HepG2 (cell line): Measurements from ENCODE around the gene RMI2. TPM values are rescaled to one million over a fixed set of nuclear protein-coding genes. Genes with fewer than 3 reads are reported as not detected.

ENCODE experiments used
- ASH2L ChIP-seq: fragments of 300-600, 200-600 bp; sonication (generic); IDR thresholded peaks from 2 replicates; pipeline ENCODE4 v1.7.0; 2017; ENCODE audit warnings: low read depth, mild to moderate bottlenecking, moderate library complexity, mixed read lengths, low read length; ENCODE audit not compliant: insufficient read length
- BRD4 ChIP-seq: sonication (generic); formaldehyde crosslinking; IDR thresholded peaks from 2 replicates; pipeline ENCODE4 v1.4.0; 2020; ENCODE audit warnings: missing genetic modification reagents
- CBX1 ChIP-seq: IDR thresholded peaks from one replicate; pipeline ENCODE4 v1.6.1; 2016; ENCODE audit warnings: antibody characterized with exemption, low read depth
- CCAR2 ChIP-seq: fragments of 200-400 bp; formaldehyde crosslinking; optimal IDR thresholded peaks from 2 replicates; pipeline ENCODE3; 2018; ENCODE audit warnings: low read depth, mild to moderate bottlenecking, low read length, moderate library complexity
- FOXA1 ChIP-seq, 2 experiments: fragments of 450-650 bp in 1 of 2; sonication (generic) in 1 of 2; formaldehyde crosslinking in 1 of 2; IDR thresholded peaks; 2 replicates each; pipeline versions ENCODE4 v1.4.0 to v1.6.1; 2016 to 2020; ENCODE audit warnings: missing genetic modification reagents in 1 of 2
- GABPB1 ChIP-seq: IDR thresholded peaks from 2 replicates; pipeline ENCODE4 v1.6.1; 2016; ENCODE audit warnings: mild to moderate bottlenecking, missing genetic modification reagents, moderate library complexity, missing compliant biosample characterization
- GATAD2A ChIP-seq: IDR thresholded peaks from 2 replicates; pipeline ENCODE4 v1.6.1; 2016
- GRHL1 ChIP-seq: sonication (generic); formaldehyde crosslinking; conservative IDR thresholded peaks from 2 replicates; pipeline ENCODE4 v1.8.0; 2022; ENCODE audit warnings: missing genetic modification reagents
- HNF4G ChIP-seq, 2 experiments: sonication (generic) in 1 of 2; formaldehyde crosslinking in 1 of 2; IDR thresholded peaks; 2 replicates each; pipeline versions ENCODE4 v1.4.0 to v1.6.1; 2011 to 2020; ENCODE audit warnings: borderline replicate concordance in 2 of 2, low read depth in 2 of 2, mild to moderate bottlenecking in 2 of 2, low read length in 1 of 2, missing genetic modification reagents in 1 of 2, moderate library complexity in 1 of 2
- HOXA3 ChIP-seq: sonication (generic); formaldehyde crosslinking; IDR thresholded peaks from 2 replicates; pipeline ENCODE4 v1.5.0; 2020; ENCODE audit warnings: missing genetic modification reagents
- MTF1 ChIP-seq: sonication (generic); formaldehyde crosslinking; IDR thresholded peaks from 2 replicates; pipeline ENCODE4 v1.5.0; 2020; ENCODE audit warnings: missing genetic modification reagents
- NFKB2 ChIP-seq: sonication (generic); formaldehyde crosslinking; IDR thresholded peaks from 2 replicates; pipeline ENCODE4 v1.4.0; 2020; ENCODE audit warnings: missing genetic modification reagents, borderline replicate concordance
- POLR2A ChIP-seq, 2 experiments: IDR thresholded peaks; 2 replicates each; pipeline ENCODE4 v1.6.1; 2011; ENCODE audit warnings: low read depth in 2 of 2, low read length in 2 of 2, mild to moderate bottlenecking in 1 of 2, moderate library complexity in 1 of 2; ENCODE audit not compliant: insufficient read depth in 1 of 2
- RXRB ChIP-seq: IDR thresholded peaks from 2 replicates; pipeline ENCODE4 v1.6.1; 2016; ENCODE audit warnings: borderline replicate concordance, missing genetic modification reagents, missing compliant biosample characterization
- TSC22D2 ChIP-seq: sonication (generic); formaldehyde crosslinking; IDR thresholded peaks from 2 replicates; pipeline ENCODE4 v1.5.1; 2020; ENCODE audit warnings: missing genetic modification reagents, mild to moderate bottlenecking, borderline replicate concordance
- ZFP91 ChIP-seq: sonication (generic); formaldehyde crosslinking; IDR thresholded peaks from 2 replicates; pipeline ENCODE4 v1.9.0; 2022; ENCODE audit warnings: missing genetic modification reagents, mild to moderate bottlenecking, borderline replicate concordance
- ZNF317 ChIP-seq: sonication (generic); formaldehyde crosslinking; IDR thresholded peaks from 2 replicates; pipeline ENCODE4 v1.5.0; 2020; ENCODE audit warnings: mild to moderate bottlenecking, missing genetic modification reagents
- ZNF343 ChIP-seq: sonication (generic); formaldehyde crosslinking; IDR thresholded peaks from 2 replicates; pipeline ENCODE4 v1.4.0; 2020; ENCODE audit warnings: mild to moderate bottlenecking, missing genetic modification reagents
- ZNF563 ChIP-seq: sonication (generic); formaldehyde crosslinking; IDR thresholded peaks from 2 replicates; pipeline ENCODE4 v1.8.0; 2022; ENCODE audit warnings: mild to moderate bottlenecking, moderate library complexity, missing genetic modification reagents
- ZNF619 ChIP-seq: sonication (generic); formaldehyde crosslinking; IDR thresholded peaks from 2 replicates; pipeline ENCODE4 v1.4.0; 2020; ENCODE audit warnings: mild to moderate bottlenecking, missing genetic modification reagents
- polyA plus RNA-seq, 8 experiments: library from polyadenylated mRNA; depleted of rRNA in 3 of 8; stranded (reverse) in 7 of 8; unstranded in 1 of 8; fragments of >200 nt; fragmentation: Illumina TruSeq in 4 of 8; extraction: Trizol in 4 of 8; gene quantifications; 2 replicates each; pipeline versions ENCODE4 v1.2.1 to v1.2.3, GENCODE V29; 2011 to 2016; ENCODE audit warnings: low read depth in 4 of 8, missing spikeins in 1 of 8, mixed read lengths in 1 of 8; ENCODE audit not compliant: insufficient read depth in 1 of 8
- total RNA-seq, 5 experiments: library from RNA; depleted of rRNA; stranded (reverse); fragments of >200 nt; fragmentation: Illumina TruSeq; extraction: Trizol; gene quantifications; 2 replicates each; pipeline ENCODE4 v1.2.3, GENCODE V29; 2016; ENCODE audit warnings: low read depth in 1 of 5
- TF ChIP-seq, protein P1 (sequence below): sonication (generic); formaldehyde crosslinking; IDR thresholded peaks from 2 replicates; pipeline ENCODE4 v1.4.0; 2020; ENCODE audit warnings: missing genetic modification reagents

RMI2 gene
- total and polyA plus RNA-seq, 2 of the 13 experiments (the other 11 are each of a cell fraction or from before 2014, with no cell fraction given), result 24.5 to 55.7 TPM

GRCh38 chr16:11348737-11349598, 3.7 kb downstream of the RMI2 start (continued):
- no peak for TF ChIP-seq GRHL1 (CRISPR knock-in tag)
- TF ChIP-seq ZNF619 (CRISPR knock-in tag), result peak; percentile 62; the same call in 1 of the 2 replicates
- 0 out of 2 replicates have a peak, but pooled peaks have one; percentile 72 for TF ChIP-seq BRD4 (CRISPR knock-in tag)
- no peak for TF ChIP-seq ZNF317
- no peak for TF ChIP-seq FOXA1 (IDR thresholded peaks at IDR 0.05)
- 0 out of 2 replicates have a peak, but pooled peaks have one; percentile 4 for TF ChIP-seq FOXA1 (CRISPR knock-in tag; IDR thresholded peaks at IDR 0.05)
- TF ChIP-seq ZNF563 (CRISPR knock-in tag), result peak; percentile 40; the same call in 1 of the 2 replicates
- TF ChIP-seq NFKB2 (CRISPR knock-in tag), result no peak
- TF ChIP-seq TSC22D2 (CRISPR knock-in tag), result no peak
- TF ChIP-seq CCAR2, result no peak
- TF ChIP-seq HNF4G (IDR thresholded peaks at IDR 0.05; ENCODE audit: borderline replicate concordance, low read depth, low read length), result peak; percentile 21; the same call in 1 of the 2 replicates
- peak; percentile 53; the same call in 1 of the 2 replicates for TF ChIP-seq HNF4G (CRISPR knock-in tag; IDR thresholded peaks at IDR 0.05; ENCODE audit: borderline replicate concordance, low read depth)
- TF ChIP-seq ZNF343 (CRISPR knock-in tag), result no peak
- no peak for TF ChIP-seq MTF1 (CRISPR knock-in tag)
- peak; percentile 29 for TF ChIP-seq ASH2L
- TF ChIP-seq GATAD2A (CRISPR knock-in tag), result peak; percentile 44
- peak; percentile 38; the same call in 1 of the 2 replicates for TF ChIP-seq RXRB (CRISPR knock-in tag)
- peak; percentile 63 for TF ChIP-seq HOXA3 (CRISPR knock-in tag)
- peak; percentile 70; the same call in 1 of the 2 replicates for TF ChIP-seq ZFP91 (CRISPR knock-in tag)
- TF ChIP-seq GABPB1 (CRISPR knock-in tag), result 0 out of 2 replicates have a peak, but pooled peaks have one; percentile 2
- TF ChIP-seq, protein P1, sequence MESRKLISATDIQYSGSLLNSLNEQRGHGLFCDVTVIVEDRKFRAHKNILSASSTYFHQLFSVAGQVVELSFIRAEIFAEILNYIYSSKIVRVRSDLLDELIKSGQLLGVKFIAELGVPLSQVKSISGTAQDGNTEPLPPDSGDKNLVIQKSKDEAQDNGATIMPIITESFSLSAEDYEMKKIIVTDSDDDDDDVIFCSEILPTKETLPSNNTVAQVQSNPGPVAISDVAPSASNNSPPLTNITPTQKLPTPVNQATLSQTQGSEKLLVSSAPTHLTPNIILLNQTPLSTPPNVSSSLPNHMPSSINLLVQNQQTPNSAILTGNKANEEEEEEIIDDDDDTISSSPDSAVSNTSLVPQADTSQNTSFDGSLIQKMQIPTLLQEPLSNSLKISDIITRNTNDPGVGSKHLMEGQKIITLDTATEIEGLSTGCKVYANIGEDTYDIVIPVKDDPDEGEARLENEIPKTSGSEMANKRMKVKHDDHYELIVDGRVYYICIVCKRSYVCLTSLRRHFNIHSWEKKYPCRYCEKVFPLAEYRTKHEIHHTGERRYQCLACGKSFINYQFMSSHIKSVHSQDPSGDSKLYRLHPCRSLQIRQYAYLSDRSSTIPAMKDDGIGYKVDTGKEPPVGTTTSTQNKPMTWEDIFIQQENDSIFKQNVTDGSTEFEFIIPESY (CRISPR knock-in tag), result peak; percentile 95
- TF ChIP-seq POLR2A (IDR thresholded peaks at IDR 0.05; ENCODE audit: insufficient read depth in 1 of 2, low read depth in 2 of 2, low read length in 2 of 2), result peak in 1 of 2 experiments; percentile 49; a peak in 2 of 4 replicates
- TF ChIP-seq CBX1, result peak; percentile 36
